Neural cell (in vitro differentiated cells): ENCODE results near the gene EPHA4. TPM values are rescaled to one million over a fixed set of nuclear protein-coding genes. Genes with fewer than 3 reads are reported as not detected.

Experiments used
- H2AFZ ChIP-seq: fragments of 200-600, 300-800 bp; sonication (generic), shearing (Covaris generic); 2 replicates; pipeline ENCODE4 v1.6.0; 2014; ENCODE audit warnings: low read depth, mild to moderate bottlenecking, antibody characterized with exemption, low read length, moderate library complexity
- H3F3A ChIP-seq: fragments of 200-600 bp; shearing (Covaris generic); 2 replicates; pipeline ENCODE4 v1.6.1; 2016; ENCODE audit warnings: mild to moderate bottlenecking, moderate library complexity, mixed read lengths, antibody characterized with exemption, low read length; ENCODE audit not compliant: insufficient read depth, poor library complexity, severe bottlenecking
- H3K27ac ChIP-seq: fragments of 200-600, 300-800 bp; sonication (generic), shearing (Covaris generic); 2 replicates; pipeline ENCODE4 v1.5.1; 2014; ENCODE audit warnings: mild to moderate bottlenecking, low read length, moderate library complexity
- H3K27me3 ChIP-seq: fragments of 300-800, 200-600 bp; sonication (generic), shearing (Covaris generic); 2 replicates; pipeline ENCODE4 v1.6.0; 2014; ENCODE audit warnings: mild to moderate bottlenecking, low read depth, low read length, moderate library complexity; ENCODE audit not compliant: insufficient read depth
- H3K36me3 ChIP-seq: fragments of 300-800, 200-600 bp; sonication (generic), shearing (Covaris generic); 2 replicates; pipeline ENCODE4 v1.5.1; 2014; ENCODE audit warnings: mild to moderate bottlenecking, antibody characterized with exemption, low read length, moderate library complexity; ENCODE audit not compliant: insufficient read depth
- H3K4me2 ChIP-seq: fragments of 300-800, 200-600 bp; sonication (generic), shearing (Covaris generic); 2 replicates; pipeline ENCODE4 v1.6.0; 2014; ENCODE audit warnings: mild to moderate bottlenecking, low read length
- H3K4me3 ChIP-seq: fragments of 300-800, 200-600 bp; sonication (generic), shearing (Covaris generic); 2 replicates; pipeline ENCODE4 v1.5.1; 2014; ENCODE audit warnings: mild to moderate bottlenecking, low read length, moderate library complexity
- H3K79me2 ChIP-seq: fragments of 200-600 bp; shearing (Covaris generic); replicated peaks from 2 replicates; pipeline ENCODE4 v1.6.0; 2014; ENCODE audit warnings: mild to moderate bottlenecking, low read length, moderate library complexity; ENCODE audit not compliant: insufficient read depth
- H3K9ac ChIP-seq: fragments of 300-800, 200-600 bp; sonication (generic), shearing (Covaris generic); 2 replicates; pipeline ENCODE4 v1.6.1; 2016; ENCODE audit warnings: mild to moderate bottlenecking, low read length, mixed read lengths
- H3K9me2 ChIP-seq: fragments of 200-600 bp; shearing (Covaris generic); 2 replicates; pipeline ENCODE4 v1.6.1; 2016; ENCODE audit warnings: mild to moderate bottlenecking, low read length, mixed read lengths; ENCODE audit not compliant: insufficient read depth
- H3K9me3 ChIP-seq: fragments of 200-600, 300-800 bp; sonication (generic), shearing (Covaris generic); 2 replicates; pipeline ENCODE4 v1.6.1; 2016; ENCODE audit warnings: mild to moderate bottlenecking, mixed run types, low read length, moderate library complexity, mixed read lengths
- H4K20me1 ChIP-seq: fragments of 200-600 bp; shearing (Covaris generic); 2 replicates; pipeline ENCODE4 v1.6.1; 2016; ENCODE audit warnings: mild to moderate bottlenecking, mixed run types; ENCODE audit not compliant: insufficient read depth
- CTCF ChIP-seq: fragments of 450-650 bp; IDR thresholded peaks from 2 replicates; pipeline ENCODE4 v1.5.1; 2014; ENCODE audit warnings: antibody characterized with exemption, mild to moderate bottlenecking, moderate library complexity; ENCODE audit not compliant: poor library complexity, severe bottlenecking
- EP300 ChIP-seq: fragments of 450-650 bp; conservative IDR thresholded peaks from 2 replicates; pipeline ENCODE4 v1.6.1; 2014; ENCODE audit warnings: antibody characterized with exemption, mild to moderate bottlenecking, moderate library complexity; ENCODE audit not compliant: poor library complexity, severe bottlenecking
- EZH2 ChIP-seq: fragments of 200-600, 300-800 bp; shearing (Covaris generic), sonication (generic); IDR thresholded peaks from 2 replicates; pipeline ENCODE4 v1.6.1; 2014; ENCODE audit warnings: antibody characterized with exemption, low read length, borderline replicate concordance, mild to moderate bottlenecking; ENCODE audit not compliant: insufficient read depth, poor library complexity, severe bottlenecking
- MXI1 ChIP-seq: fragments of 450-650 bp; conservative IDR thresholded peaks from 2 replicates; pipeline ENCODE4 v1.6.1; 2014; ENCODE audit warnings: antibody characterized with exemption, mild to moderate bottlenecking; ENCODE audit not compliant: poor library complexity, severe bottlenecking
- POLR2AphosphoS5 ChIP-seq: IDR thresholded peaks from 2 replicates; pipeline ENCODE4 v1.6.1; 2012
- RAD21 ChIP-seq: fragments of 450-650 bp; conservative IDR thresholded peaks from 2 replicates; pipeline ENCODE4 v1.6.1; 2014; ENCODE audit warnings: antibody characterized with exemption, mild to moderate bottlenecking, moderate library complexity
- REST ChIP-seq: IDR thresholded peaks from 2 replicates; pipeline ENCODE4 v1.6.1; 2012; ENCODE audit warnings: borderline replicate concordance
- SMC3 ChIP-seq: fragments of 450-650 bp; conservative IDR thresholded peaks from 2 replicates; pipeline ENCODE4 v1.6.1; 2014; ENCODE audit warnings: antibody characterized with exemption, mild to moderate bottlenecking, moderate library complexity; ENCODE audit not compliant: poor library complexity
- TAF1 ChIP-seq: IDR thresholded peaks from 2 replicates; pipeline ENCODE4 v1.6.1; 2012; ENCODE audit warnings: low read depth
- polyA plus RNA-seq: library from polyadenylated mRNA; depleted of rRNA; stranded (reverse); fragments of >200 nt; gene quantifications from 2 replicates; pipeline ENCODE4 v1.2.3, GENCODE V29; 2014

Gene EPHA4
- polyA plus RNA-seq, 1 donor from 2014 or later = 71.1 TPM

- H3K4me2 ChIP-seq = peak overlapping the region; percentile 50
- peaks cover 2% of the 10 kb centered on the region for H3F3A ChIP-seq
- H3K4me3 ChIP-seq = peak overlapping the region; percentile 52
- H3K79me2 ChIP-seq = peaks cover 92% of the 10 kb centered on the region
- no peaks in the 10 kb centered on the region for H4K20me1 ChIP-seq
- H3K9me2 ChIP-seq = no peaks in the 10 kb centered on the region
- peak overlapping the region; percentile 43 for H3K27ac ChIP-seq
- no peaks in the 10 kb centered on the region for H3K27me3 ChIP-seq
- H2AFZ ChIP-seq = no peak overlapping the region
- H3K36me3 ChIP-seq = no peaks in the 10 kb centered on the region
- H3K9ac ChIP-seq = peak overlapping the region; percentile 38
- TF ChIP-seq TAF1 (no peak), REST (no peak), CTCF (no peak), EP300 (no peak), SMC3 (no peak), MXI1 (no peak), POLR2AphosphoS5 (no peak), RAD21 (no peak)
- H3K9me3 ChIP-seq = no peaks in the 10 kb centered on the region
These were observed 17.2 kb downstream of the EPHA4 start for GRCh38 chr2:221554769-221555493.

GRCh38 chr2:221553333-221553732, 18.8 kb downstream of the EPHA4 start:
- Histone ChIP-seq H2AFZ (no peak overlapping the region), H3K79me2 (peaks cover 89% of the 10 kb centered on the region), H3K4me2 (no peak overlapping the region), H3K9ac (no peak overlapping the region), H3F3A (peaks cover 2% of the 10 kb centered on the region), H4K20me1 (no peaks in the 10 kb centered on the region), H3K27me3 (no peaks in the 10 kb centered on the region), H3K4me3 (no peak overlapping the region), H3K27ac (no peak overlapping the region), H3K36me3 (no peaks in the 10 kb centered on the region), H3K9me2 (no peaks in the 10 kb centered on the region), H3K9me3 (no peaks in the 10 kb centered on the region)
- TF ChIP-seq REST (no peak), EZH2 (no peak), RAD21 (no peak), POLR2AphosphoS5 (no peak), EP300 (no peak), CTCF (no peak), TAF1 (no peak), SMC3 (no peak), MXI1 (no peak)
